HG02623 (cell line): ENCODE data around the gene TRAF7.

Experiments
- ATAC-seq: cut with Tn5 transposase; IDR thresholded peaks from one replicate; pipeline ENCODE4 v1.9.1; 2021; ENCODE audit warnings: moderate library complexity; ENCODE audit not compliant: unreplicated experiment

The TRAF7 gene

DNA sequence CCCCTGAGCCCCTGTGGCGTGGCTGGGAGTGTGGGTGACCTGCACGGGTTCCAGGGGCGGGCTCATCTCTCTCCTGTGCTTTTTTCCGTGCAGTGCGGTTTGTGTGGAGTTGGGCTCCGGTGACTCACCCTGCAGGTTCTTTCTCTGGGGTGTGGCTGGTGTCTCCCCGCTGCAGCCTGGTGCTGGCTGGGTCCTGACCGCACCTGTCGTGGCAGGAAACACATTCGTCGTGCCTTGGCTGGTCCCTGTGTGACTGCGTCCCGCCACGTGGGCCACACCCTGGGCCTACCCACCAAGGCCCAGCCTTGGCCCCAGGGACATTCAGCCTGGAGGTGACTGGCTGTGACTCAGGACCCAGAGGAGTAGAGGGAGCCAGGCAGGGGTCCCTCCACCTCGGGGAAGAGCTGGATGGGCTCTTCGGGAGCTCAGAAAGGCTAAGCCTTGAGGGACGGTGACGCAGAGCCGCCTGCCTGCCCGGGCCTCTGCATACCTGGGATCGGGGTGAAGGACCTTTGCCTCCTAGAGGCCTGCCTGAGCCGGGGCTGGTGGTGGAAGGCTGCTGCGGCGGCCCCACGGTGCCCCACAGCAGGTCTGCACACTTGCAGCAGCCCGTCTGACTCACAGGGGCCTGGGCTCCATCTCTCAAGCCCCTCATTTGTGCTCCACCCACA, 7.8 kb downstream of the TRAF7 start:
- ATAC-seq = no peak

DNA sequence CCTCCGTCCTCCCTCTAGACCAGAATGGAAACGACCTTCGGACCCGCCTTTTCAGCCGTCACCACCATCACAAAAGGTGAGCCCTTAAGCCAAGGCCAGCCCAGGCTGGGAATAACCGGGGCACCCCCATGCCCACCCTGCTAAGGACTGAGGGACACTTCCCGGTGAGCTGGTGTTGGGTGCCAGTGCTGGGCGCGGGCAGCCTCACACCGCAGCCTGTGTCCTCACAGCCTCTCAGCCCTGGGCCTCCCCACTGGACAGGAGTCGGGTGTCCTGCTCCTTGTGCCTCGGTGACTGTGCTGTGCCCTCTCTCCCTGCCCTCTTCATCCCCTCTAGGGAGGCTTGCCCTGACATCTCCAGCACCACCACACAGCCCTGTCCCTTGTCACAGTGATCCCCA, 10.3 kb downstream of the TRAF7 start:
- ATAC-seq = no peak

DNA sequence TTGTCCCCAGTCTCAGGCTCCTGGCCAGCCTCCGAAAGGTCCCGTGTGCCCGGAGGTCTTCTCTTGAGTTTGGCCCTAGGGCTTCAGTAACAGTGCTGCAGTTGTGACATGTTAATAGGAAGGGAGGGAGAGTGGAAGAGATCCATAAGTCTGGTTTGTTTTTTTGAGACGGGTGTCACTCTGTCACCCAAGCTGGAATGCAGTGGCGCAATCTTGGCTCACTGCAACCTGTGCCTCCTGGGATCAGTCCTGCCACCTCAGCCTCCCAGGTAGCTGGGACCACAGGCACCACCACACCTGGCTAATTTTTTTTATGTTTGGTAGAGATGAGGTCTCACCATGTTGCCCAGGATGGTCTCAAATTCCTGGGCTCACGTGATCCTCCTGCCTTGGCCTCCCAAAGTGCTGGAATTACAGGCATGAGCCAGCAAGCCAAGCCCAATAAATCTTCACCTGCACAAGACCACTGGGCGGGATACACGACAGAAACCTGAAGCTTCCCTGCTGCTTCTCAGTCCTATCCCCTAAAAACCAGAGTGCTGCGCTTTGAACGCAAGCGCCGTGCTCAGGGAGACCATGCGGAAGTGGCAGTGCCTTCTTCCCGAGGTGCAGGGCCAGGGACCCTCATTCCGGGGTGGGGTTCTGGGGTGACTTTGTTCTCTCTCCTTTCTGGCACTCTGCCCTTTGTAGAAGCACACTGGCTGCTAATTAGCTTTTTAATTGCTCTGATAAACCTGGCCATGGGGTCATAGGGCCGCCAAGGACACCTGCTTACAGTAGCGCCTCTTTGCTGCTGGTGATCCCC, 10.9 kb downstream of the TRAF7 start:
- no peak for ATAC-seq

DNA sequence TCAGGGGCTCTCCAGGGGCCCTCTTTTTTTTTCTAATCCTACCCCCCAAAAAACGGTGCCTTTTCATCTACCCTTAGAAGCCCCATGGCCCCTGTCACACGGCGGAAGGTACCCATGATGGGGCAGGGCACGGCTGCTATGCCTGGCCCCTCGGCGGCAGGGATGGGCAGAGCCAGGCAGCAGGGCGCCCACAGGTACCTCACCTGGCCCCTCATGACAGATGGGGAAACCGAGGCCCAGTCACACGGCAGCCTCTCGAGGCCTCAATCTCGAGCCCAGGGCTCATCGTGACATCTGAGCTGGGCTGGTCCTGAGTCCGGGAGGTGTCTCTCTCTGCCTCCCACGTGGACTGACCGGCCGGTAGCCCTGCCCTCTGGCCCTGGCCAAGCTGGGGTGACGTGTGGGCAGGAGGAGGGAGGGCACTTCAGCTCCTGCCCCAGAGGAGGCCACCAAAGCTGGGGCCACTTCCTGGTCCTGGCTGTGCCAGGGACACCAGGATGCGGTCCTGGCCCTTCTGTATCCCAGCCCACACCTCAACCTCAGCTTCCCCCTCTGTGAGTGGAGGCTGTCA, 11.6 kb downstream of the TRAF7 start:
- no peak for ATAC-seq

DNA sequence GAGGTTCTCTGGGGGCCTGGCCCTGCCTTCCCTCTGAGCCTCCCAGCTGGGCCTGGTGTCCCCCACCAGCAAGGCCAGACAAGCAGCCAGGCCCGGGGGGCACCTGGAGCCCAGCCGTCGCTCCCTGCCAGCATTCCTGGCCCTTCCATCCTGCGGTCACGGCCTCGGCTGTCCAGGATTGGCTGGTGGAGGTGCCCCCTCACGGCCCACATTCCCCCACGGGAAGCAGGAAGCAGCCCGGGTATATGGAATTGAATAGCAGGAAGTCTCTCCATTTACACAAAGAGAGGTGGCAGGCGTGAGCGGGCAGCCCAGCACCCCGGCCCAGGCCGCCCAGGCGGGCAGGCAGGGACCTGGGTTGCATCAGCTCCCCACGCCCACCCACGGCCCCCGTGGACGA, 14.5 kb downstream of the TRAF7 start:
- ATAC-seq = no peak

DNA sequence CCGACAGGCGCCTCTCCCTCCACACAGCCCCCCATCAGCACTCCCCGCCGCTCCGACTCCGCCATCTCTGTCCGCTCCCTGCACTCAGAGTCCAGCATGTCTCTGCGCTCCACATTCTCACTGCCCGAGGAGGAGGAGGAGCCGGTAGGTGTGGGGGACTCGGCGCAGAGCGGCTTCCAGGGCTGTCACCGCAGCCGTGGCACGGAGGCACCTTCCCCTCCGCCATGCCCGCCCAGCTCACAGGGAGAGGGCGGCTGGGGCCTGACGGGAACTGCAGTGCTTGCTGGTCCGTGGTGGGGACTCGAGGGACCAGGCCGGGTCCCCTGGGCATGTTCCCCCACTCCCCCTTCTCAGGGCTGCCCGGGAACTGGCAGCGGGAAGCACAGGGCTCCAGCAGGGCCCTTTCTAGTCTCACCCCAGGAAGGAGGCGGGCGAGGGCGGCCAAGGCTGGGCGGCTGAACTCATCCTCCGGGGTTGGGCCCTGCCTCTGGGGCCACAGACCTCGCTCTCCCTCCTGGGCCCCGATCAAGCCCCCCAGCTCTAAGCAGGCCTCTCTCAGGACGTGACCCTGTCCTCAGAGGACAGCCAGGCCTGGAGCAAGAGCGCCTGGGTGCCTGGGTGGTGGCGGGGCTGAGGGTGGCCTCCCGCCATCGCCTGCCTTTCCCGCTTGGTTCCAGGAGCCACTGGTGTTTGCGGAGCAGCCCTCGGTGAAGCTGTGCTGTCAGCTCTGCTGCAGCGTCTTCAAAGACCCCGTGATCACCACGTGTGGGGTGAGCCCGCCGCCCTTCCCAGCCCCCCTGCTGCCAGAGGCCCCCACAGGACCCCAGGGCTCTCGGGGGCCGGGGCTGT, 15.2 kb downstream of the TRAF7 start:
- ATAC-seq = no peak

DNA sequence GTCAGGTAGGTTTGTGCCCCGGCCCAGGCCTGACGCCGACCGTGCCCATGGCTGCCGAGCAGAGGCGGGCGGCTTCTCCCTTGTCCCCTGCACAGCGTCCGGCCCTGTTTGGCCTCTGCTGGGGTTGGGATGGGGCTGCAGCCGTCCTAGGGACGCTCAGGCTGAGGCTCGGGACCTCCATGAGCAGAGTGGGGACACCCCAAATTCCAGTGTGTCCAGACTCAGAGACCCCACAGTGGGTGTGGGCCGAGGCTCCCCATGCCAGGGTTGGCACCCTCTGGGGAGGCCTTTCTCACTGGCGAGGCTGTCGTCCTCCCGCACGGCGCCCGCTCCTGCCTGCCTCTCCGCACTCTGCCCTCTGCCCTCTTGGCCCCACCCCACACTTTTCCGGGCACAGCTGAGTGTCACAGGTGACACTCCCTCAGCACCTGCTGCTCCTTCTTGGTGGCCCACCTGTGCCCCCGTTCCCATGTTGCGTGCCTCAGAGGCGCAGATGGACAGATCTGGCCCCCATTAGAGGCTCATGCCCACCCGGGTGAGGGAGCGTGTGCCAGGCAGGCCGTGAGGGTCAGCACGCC, 16.1 kb downstream of the TRAF7 start:
- no peak for ATAC-seq

DNA sequence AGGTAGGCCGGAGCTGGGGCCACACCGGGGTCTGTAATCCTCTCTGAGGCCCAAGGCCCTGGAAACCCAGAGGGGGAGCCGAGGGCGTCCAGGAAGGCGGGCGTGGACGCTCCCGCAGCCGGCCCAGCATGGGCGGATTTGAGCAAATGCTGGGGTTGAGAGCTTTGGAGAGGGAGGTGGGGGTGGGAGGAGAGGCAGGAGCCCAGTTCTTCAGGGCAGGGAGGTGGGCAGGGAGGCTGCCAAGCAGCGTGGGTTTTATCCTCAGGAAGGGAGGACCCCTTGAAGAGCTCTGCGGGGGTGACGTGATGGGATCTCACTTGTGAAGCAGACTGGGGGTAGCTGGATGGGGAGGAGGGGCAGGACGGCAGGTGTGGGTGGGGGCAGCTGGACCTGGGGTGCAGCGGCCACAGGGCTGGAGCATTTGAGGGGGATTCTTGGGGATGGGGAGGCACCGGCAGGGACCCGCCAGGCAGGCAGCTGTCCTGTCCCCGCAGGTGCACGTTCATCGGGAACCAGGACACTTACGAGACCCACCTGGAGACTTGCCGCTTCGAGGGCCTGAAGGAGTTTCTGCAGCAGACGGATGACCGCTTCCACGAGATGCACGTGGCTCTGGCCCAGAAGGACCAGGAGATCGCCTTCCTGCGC, 17.2 kb downstream of the TRAF7 start:
- no peak for ATAC-seq

DNA sequence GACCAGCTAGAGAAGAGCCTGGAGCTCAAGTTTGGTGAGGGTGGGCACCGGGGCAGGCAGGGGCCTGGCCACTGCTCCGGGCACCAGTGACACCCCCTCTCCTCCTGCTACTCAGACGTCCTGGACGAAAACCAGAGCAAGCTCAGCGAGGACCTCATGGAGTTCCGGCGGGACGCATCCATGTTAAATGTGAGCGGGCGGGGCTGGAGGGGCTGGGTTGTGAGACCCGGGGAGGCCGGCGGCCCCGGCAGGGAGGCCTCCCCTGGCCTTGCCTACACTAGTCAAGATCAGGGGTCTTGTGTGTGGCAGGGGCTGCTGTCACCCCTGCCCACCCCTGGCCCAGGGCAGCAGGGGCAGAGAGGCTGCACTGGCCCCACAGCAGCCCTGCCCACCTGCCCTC, 17.8 kb downstream of the TRAF7 start:
- ATAC-seq = no peak

DNA sequence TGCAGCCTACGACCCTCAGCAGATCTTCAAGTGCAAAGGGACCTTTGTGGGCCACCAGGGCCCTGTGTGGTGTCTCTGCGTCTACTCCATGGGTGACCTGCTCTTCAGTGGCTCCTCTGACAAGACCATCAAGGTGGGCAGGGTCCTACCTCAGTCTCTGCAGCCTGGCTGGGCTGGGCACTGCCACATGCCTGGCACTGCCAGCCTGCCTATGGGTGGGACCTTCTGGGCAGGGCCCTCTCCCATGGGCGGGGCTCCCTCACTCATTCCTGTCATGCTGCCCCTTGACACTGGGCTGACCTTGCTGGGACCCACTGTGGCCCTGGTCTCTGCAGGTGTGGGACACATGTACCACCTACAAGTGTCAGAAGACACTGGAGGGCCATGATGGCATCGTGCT, 18.3 kb downstream of the TRAF7 start:
- no peak for ATAC-seq

DNA sequence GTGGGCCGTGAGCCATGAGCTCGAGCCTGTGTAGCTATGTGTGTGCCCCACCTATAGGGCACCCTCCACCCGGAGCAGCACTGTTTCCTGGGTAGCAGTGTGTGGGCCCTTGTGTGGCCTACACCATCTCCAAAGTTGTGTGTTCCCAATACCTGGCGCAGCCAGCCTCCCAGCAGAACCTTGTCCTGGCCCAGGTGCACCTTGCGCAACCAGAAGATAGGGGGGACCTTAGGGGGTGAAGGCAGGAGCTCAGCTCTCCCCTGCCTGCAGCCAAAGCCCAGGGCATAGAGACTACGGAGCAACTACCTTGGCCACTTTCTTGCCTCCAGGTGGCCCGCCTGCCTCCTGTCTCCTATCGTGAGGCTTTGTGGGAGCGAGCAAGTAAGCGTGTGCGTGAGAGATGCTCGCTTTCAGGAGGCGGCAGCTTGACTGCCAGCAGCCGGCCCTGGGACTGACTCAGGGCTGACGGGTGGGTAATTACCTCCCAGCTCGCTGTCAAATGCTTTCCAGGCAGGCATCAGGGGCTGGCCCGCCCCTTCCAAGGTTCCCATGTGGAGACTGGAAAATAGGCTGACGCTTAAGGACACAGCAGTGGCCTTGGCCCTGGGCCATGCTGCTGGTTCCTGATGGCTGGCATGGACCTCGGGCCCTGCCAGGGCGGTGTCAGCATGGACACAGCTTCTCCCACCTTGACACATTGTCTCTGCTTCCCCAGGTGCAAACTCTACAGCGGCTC, 19.0 kb downstream of the TRAF7 start:
- ATAC-seq = no peak

DNA sequence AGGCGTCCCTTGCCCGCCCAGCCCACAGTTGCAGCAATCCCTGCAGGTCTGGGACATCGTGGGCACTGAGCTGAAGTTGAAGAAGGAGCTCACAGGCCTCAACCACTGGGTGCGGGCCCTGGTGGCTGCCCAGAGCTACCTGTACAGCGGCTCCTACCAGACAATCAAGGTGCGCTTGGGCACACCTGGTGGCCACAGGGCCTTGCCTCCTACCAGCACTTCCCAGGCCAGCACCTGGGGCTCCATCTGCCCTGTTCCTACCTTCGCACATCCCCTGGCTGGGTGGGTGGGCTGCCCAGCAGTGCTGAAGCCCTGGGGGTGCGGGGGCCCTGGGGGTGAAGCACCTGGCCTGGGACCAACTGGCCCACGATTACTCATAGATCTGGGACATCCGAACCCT, 19.9 kb downstream of the TRAF7 start:
- no peak for ATAC-seq

DNA sequence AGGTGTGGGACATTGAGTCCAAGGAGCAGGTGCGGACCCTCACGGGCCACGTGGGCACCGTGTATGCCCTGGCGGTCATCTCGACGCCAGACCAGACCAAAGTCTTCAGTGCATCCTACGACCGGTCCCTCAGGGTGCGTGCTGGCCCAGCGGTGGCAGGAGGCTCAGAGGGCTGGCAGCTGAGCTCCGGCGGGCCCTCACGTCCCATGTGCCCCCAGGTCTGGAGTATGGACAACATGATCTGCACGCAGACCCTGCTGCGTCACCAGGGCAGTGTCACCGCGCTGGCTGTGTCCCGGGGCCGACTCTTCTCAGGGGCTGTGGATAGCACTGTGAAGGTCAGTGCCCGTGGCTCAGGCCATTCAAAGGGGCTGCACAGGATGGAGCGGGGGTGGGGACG, 20.5 kb downstream of the TRAF7 start:
- ATAC-seq = no peak

DNA sequence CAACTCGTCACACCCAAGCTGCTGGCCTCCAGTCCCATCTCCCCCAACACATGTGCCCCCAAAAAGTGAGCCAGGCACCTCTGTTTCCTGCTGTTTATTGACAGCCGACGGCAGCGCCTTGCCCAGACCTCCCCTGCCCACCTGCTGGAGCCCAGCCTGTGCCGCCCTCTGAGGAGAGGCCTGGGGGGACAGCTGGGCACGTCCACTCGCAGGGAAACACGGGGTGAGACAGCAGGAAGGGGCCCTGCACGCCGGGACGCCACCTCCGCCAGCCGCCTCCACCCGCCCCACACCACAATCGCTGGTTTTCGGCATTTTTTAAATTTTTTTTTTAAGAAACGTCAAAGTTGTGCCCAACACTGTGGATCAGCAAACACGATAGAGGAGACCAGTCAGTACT, 21.5 kb downstream of the TRAF7 start:
- no peak for ATAC-seq

DNA sequence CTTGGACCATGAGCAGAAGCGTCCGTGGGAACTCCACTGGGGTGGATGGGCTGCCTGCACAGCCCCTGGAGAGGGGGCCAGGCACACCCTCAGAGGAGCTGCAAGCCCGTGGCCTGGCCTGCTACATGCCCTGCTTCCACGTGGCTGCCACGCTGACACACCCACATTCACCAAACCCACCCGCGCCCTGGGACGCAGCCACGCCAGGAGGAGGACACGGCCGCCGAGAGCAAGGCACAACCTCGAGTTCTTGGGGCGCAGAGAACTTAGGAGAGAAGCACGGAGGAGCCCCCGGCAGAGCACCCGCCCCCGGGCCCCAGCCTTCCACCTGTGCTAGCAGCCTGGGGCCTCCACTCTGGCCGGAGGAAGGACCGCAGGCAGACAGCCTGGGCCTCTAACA, 22.0 kb downstream of the TRAF7 start:
- ATAC-seq = no peak

DNA sequence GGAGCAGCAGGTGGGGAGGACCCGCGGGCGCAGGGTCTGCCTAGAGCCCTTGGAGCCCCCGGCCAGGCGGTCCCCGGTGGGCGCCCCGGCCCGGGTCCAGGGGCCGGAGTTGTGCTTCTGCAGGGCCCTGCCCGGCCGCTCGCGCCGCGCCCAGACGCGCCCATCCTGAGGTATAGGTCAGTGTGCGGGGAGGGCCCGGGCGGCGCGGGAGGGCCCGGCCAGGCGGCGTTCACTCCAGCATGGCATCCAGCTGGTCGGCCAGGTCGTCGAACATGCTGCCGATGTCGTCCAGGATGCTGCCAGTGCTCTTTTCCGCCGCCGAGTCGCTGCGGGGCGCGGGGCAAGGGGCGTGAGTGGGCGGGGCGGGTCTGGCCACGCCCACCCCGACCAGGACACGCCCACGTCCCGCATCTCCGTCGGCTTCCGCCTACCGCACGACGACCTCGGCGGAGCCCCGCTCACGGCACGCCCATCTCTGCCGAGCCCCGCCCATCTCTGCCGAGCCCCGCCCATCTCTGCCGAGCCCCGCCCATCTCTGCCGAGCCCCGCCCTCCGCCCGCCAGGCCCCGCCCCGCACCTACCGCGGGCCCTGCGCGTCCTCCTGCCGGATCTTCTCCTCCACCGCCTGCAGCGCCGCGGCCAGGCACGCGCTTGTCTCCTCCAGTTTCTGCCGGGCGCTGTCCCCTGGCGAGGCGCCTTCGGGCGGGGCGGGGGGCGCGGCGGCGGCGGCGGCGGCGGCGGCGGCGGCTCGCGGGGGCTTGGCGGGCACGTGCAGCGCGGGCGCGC, 22.9 kb downstream of the TRAF7 start:
- no peak for ATAC-seq

DNA sequence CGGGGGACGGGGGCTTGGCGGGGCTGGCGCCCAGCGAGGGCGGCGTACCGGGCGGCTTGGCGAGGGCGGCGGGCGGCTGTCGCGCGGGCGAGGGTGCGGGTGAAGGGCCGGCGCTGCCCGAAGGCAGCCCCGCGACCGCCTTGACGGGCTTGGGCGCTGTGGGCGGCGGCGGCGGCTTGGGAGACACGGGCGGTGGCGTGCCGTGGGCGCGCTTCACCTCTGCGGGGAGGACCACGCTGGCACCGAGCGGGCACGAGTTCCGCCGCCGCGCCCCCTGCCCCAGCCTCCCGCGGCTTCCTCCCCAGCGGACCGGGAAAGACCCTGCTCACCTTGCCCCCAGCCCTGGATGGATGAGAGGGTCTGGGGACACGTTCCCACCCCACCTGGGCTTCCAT, 23.5 kb downstream of the TRAF7 start:
- ATAC-seq = no peak

DNA sequence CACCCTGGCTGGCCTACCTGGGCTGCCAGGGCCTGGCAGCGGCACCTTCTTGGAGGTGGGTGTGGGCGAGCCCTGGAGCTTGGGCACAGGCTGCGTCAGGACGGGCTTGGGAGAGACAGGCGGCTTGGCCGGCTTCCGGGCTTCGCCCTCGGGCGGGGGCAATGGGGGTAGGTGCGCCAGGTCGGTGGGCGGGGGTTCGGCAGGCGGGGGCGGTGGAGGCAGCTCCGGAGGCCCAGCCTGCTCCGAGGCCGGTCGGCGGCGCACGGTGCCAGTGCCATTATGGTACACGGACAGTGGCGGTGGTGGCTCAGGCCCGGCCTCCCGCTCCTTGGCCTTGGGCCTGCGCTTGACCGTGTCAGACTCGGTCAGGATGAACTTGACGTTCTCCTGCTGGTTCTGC, 24.0 kb downstream of the TRAF7 start:
- no peak for ATAC-seq

DNA sequence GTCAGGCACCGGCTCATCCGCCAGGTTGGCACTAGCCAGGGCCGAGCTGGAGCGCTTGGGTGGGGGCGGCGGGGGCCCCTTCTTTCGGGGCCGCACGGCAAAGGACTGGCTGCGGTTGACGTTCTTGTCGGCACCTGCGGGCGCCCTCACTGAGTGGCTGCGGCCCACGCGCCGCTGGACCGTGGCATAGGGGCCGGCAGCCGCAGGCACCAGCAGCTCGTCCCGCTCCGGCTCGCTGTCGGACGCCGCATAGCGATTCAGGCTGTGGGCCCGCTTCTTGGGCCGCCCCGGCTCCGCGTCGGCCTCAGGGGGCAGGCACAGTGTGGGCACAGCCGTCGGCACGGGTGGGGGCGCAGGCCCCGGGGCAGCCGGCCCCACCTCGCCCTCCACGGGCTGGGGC, 24.9 kb downstream of the TRAF7 start:
- no peak for ATAC-seq
